ENCODE results near the gene ZNF22.

ZNF22 gene

DNA sequence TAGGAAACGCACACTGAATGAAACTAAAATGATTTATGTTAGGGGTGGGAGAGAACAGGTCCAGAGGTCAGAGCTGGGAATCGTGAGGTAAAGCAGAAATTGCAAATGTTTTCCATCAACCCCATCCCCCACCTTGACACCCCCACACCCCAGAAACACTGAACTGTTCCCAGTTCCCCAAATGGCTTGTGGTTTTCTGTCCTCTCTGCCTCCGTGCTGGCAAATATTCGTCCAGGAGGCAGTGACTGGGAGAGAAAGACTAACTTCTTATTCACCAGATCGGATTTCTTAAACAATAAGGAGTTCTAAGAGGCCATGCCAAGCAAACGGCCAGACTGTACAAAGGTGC, 41.9 kb upstream of the ZNF22 start:
- Histone ChIP-seq H3K4me3 (ENCODE audit: insufficient read depth, low read depth, low read length) (peak overlapping the region; percentile 80), H3K27me3 (ENCODE audit: control insufficient read depth, insufficient read depth, low read length, poor library complexity, severe bottlenecking) (peaks cover 9% of the 10 kb centered on the region), H3K27ac (ENCODE audit: insufficient read depth, low read depth, low read length, poor library complexity, severe bottlenecking) (peak overlapping the region; percentile 69), H3K36me3 (ENCODE audit: control insufficient read depth, insufficient read depth, low read length) (no peaks in the 10 kb centered on the region), H3K4me1 (ENCODE audit: control insufficient read depth, insufficient read depth, low read length) (peaks cover 32% of the 10 kb centered on the region), H3K9me3 (ENCODE audit: control insufficient read depth, low read length) (no peaks in the 10 kb centered on the region)
- WGBS, 2 experiments, result 14 to 25% methylated on average over 5 to 6 of the region's 6 CpGs

DNA sequence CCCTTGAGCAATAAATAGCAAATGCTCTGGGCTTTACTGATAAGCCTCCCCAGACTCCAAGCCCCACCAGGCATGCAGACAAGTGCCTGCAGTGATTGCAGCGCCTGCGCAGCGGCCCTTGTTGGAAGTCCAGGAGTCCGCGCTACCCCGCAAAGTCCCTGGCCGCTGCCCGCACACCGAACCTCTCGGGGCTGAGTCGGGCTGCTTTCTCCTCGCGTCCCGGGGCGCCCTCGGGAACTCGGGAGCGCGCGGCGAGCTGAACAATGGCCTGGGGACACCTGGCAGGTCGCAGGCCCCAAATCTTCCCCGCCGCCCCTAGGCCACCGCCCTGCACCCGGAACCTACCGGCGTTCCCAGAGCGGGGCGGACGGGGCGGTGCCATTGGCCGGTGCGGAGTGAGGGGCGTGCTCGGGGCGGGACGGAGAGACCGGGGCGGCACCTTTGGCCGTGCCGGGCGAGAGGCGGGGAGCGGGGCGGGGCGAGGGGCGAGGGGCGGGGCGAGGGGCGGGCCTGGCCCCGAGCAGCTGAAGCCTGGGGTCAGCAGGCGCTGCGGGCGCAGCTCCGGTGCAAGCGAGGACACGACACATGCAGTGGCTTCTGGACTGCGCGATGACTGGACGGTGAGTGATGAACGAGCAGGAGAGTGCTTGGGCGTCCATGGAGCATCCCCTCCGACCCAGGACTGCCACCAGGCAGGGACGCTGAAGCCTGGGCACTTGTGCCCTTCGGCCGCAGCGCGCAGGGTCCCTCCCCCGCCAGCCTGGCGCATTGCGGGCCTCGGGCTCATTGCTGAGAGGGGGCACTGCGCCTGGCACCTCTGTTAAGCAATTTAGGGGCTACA, 41.3 kb upstream of the ZNF22 start, which contains the start of gene RASSF4:
Gene RASSF4 (plus strand): TSS at position 556 of the 841 bp plus-strand sequence. CDS start 10,401 bp downstream, outside the sequence.
- Histone ChIP-seq H3K4me3 (ENCODE audit: insufficient read depth, low read depth, low read length) (peak within 1 kb of the TSS; percentile 80), H3K4me1 (ENCODE audit: control insufficient read depth, insufficient read depth, low read length) (peaks cover 38% of the 10 kb centered on the region), H3K9me3 (ENCODE audit: control insufficient read depth, low read length) (no peaks in the 10 kb centered on the region), H3K36me3 (ENCODE audit: control insufficient read depth, insufficient read depth, low read length) (no peaks in the 10 kb centered on the region), H3K27ac (ENCODE audit: insufficient read depth, low read depth, low read length, poor library complexity, severe bottlenecking) (peak within 1 kb of the TSS; percentile 69), H3K27me3 (ENCODE audit: control insufficient read depth, insufficient read depth, low read length, poor library complexity, severe bottlenecking) (peaks cover 9% of the 10 kb centered on the region)
- 2% methylated on average over 74 of the region's 74 CpGs for WGBS, 2 experiments

DNA sequence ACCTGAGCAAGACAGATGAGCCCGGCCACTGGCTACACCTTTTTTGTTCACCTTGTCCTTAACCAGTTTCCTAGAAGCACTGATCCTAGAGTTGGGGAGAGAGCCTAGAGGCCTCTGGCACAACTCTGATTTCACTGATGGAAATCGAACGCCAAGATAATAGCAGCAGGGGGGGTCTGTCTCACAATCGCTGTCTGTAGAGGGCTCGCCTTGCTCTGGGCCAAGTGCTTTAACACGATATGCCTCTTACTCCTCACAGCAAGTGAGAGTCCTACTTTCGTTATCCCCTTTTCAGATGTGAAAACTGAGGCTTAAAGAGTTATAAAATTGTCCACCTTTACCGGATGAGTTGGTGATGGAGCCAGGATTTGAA, 40.6 kb upstream of the ZNF22 start:
- no peaks in the 10 kb centered on the region for H3K9me3 ChIP-seq (ENCODE audit: control insufficient read depth, low read length)
- WGBS, 2 experiments, result 36 to 45% methylated on average over 8 of the region's 8 CpGs
- no peak overlapping the region for H3K27ac ChIP-seq (ENCODE audit: insufficient read depth, low read depth, low read length, poor library complexity, severe bottlenecking)
- H3K27me3 ChIP-seq (ENCODE audit: control insufficient read depth, insufficient read depth, low read length, poor library complexity, severe bottlenecking), result peaks cover 9% of the 10 kb centered on the region
- H3K36me3 ChIP-seq (ENCODE audit: control insufficient read depth, insufficient read depth, low read length), result no peaks in the 10 kb centered on the region
- H3K4me1 ChIP-seq (ENCODE audit: control insufficient read depth, insufficient read depth, low read length), result peaks cover 44% of the 10 kb centered on the region
- peak overlapping the region; percentile 80 for H3K4me3 ChIP-seq (ENCODE audit: insufficient read depth, low read depth, low read length)

DNA sequence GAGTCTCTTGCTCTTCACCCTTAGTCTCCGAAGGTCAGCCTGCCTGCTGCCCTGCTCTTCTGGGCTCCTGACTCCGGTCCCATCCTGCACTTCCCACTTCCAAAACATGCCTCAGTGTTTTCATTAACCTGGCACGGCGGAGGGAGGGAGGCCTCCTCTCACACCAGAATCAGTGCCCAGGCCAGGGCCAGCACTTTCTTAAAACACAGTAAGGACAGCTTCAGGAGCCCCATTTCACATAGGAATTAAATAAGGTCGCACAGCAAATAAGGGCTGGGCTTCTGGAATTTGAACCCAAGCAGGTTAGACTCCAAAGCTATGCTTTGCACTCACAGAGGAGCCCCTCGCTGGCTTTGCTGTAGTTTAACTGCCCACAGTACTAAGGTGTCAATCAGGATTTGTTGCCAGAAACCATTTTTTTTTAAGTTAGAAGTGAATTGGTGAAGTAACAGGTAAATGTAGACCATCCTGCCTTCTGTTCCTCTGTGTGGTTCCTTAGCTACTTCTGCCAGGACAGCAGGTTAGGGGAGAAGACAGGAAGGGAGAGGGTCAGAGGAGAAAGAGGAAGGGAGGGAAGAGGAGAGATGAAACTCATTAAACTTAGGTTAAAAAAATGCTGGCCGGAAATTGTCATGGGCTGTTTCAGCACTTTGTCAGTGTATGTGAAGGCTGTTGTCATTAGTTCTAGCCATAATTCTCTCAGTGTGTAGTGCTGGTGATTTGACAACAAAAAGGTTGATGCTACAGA, 40.1 kb upstream of the ZNF22 start:
- H3K4me1 ChIP-seq (ENCODE audit: control insufficient read depth, insufficient read depth, low read length), result peaks cover 50% of the 10 kb centered on the region
- H3K27me3 ChIP-seq (ENCODE audit: control insufficient read depth, insufficient read depth, low read length, poor library complexity, severe bottlenecking), result peaks cover 9% of the 10 kb centered on the region
- H3K27ac ChIP-seq (ENCODE audit: insufficient read depth, low read depth, low read length, poor library complexity, severe bottlenecking), result no peak overlapping the region
- no peaks in the 10 kb centered on the region for H3K9me3 ChIP-seq (ENCODE audit: control insufficient read depth, low read length)
- no peak overlapping the region for H3K4me3 ChIP-seq (ENCODE audit: insufficient read depth, low read depth, low read length)
- H3K36me3 ChIP-seq (ENCODE audit: control insufficient read depth, insufficient read depth, low read length), result no peaks in the 10 kb centered on the region
- WGBS, 2 experiments, result 79 to 83% methylated on average over 7 of the region's 7 CpGs

DNA sequence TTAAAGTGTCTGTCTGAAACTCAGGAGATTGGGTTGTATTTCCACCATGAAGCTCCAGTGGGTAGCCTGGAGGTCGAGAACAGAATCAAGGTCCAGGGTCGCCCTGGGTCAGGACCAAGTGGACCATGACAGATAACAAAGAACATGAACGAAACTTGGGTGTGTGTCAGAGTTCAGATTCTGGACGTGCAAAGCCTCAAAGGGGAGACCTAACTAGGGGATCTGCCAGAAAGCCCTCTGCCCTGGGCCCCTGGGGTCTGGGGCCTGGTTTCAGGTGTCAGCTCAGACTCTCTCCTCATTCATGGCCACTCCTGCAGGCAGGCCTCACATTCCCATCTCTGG, 39.5 kb upstream of the ZNF22 start:
- Histone ChIP-seq H3K9me3 (ENCODE audit: control insufficient read depth, low read length) (no peaks in the 10 kb centered on the region), H3K4me3 (ENCODE audit: insufficient read depth, low read depth, low read length) (no peak overlapping the region), H3K4me1 (ENCODE audit: control insufficient read depth, insufficient read depth, low read length) (peaks cover 55% of the 10 kb centered on the region), H3K36me3 (ENCODE audit: control insufficient read depth, insufficient read depth, low read length) (no peaks in the 10 kb centered on the region), H3K27ac (ENCODE audit: insufficient read depth, low read depth, low read length, poor library complexity, severe bottlenecking) (no peak overlapping the region), H3K27me3 (ENCODE audit: control insufficient read depth, insufficient read depth, low read length, poor library complexity, severe bottlenecking) (peaks cover 9% of the 10 kb centered on the region)
- WGBS, 2 experiments, result 74 to 79% methylated on average over 4 of the region's 4 CpGs

DNA sequence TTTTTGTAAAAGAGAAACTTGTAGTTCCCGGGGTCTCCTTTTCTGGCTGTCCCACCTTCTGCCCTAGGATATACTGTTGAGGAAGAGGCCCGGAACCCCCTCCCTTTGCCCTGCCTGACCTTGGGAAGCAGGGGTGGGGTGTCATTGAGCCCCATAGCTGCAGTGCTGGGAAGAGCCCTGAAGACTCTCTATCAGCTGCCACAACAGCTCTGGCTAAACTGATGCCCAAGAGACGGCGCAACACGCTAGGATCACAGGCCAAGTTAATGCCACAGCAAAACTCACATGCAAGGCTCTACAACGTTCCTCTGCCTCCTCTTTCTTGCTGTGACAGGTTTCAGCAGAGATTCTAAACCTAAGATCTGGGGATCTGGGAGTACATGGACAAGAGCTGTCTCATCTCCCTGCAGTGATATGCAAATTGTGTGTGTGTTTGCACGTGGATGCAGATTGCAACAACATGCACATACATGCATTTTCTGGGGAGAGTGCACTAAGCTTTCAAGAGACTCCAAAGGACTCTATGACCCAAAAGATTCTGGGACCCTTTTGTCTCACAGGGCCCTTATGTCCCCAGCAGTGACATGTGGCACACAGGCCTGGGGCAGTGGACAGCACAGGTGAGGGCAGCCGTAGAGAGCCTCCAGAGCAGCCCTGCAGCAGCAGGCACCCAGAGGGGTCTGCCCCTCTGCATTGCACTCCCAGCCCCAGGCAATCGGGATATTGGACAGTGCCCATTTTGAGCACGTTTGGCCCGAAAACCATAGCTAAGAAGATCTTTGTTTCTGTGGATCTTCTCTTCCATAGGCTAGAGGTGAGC, 38.6 kb upstream of the ZNF22 start:
- H3K4me1 ChIP-seq (ENCODE audit: control insufficient read depth, insufficient read depth, low read length), result peaks cover 55% of the 10 kb centered on the region

DNA sequence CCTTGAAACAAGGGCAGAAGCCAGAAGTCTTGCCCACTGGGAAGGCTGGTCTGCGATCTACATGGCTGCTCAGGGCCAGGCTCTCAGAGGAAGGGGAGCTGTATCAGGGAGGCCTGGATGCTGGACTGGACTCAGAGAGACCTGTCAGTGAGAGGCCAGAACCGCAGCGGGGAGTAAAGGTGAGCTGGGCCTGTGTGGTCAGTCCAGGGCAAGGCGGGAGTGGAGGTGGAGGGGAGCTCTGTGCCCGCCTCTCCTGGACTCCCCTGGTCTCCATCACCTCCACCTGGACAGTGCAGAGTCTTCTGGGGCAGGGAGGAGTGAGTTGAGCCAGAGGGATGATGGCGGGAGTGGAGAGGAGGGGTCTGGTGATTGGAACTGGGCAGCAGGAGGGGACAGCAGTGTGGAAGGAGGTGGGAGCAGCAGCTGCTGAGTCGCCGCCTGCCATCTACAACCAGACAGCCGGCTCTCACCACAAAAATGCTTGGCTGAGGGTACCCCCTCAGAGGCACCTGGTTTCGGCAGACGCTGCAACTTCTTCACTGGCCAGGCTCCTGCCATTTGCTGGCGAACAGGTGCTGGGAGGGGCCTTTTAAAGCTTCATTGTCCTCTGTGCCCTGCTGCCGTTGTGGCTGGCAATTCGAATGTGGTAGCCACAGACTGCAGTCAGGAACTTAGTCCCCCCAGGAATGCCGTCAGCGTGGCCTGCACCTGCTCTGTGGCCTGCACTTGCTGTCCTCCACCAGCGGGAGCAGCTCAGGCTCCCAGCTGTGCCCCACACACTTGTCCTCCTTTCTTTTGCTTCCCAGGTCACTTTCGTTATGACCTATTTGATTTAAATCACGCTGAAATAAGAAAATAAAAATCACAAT, 37.6 kb upstream of the ZNF22 start:
- H3K4me3 ChIP-seq (ENCODE audit: insufficient read depth, low read depth, low read length), result no peak overlapping the region
- peak overlapping the region; percentile 99 for H3K27ac ChIP-seq (ENCODE audit: insufficient read depth, low read depth, low read length, poor library complexity, severe bottlenecking)
- H3K27me3 ChIP-seq (ENCODE audit: control insufficient read depth, insufficient read depth, low read length, poor library complexity, severe bottlenecking), result peaks cover 9% of the 10 kb centered on the region
- 65% methylated on average over 19 of the region's 19 CpGs for WGBS, 2 experiments
- H3K9me3 ChIP-seq (ENCODE audit: control insufficient read depth, low read length), result no peaks in the 10 kb centered on the region
- peaks cover 55% of the 10 kb centered on the region for H3K4me1 ChIP-seq (ENCODE audit: control insufficient read depth, insufficient read depth, low read length)
- no peaks in the 10 kb centered on the region for H3K36me3 ChIP-seq (ENCODE audit: control insufficient read depth, insufficient read depth, low read length)

More for the DNA sequence above, 38.6 kb upstream of the ZNF22 start:
- H3K36me3 ChIP-seq (ENCODE audit: control insufficient read depth, insufficient read depth, low read length), result no peaks in the 10 kb centered on the region
- peaks cover 9% of the 10 kb centered on the region for H3K27me3 ChIP-seq (ENCODE audit: control insufficient read depth, insufficient read depth, low read length, poor library complexity, severe bottlenecking)
- no peaks in the 10 kb centered on the region for H3K9me3 ChIP-seq (ENCODE audit: control insufficient read depth, low read length)
- H3K4me3 ChIP-seq (ENCODE audit: insufficient read depth, low read depth, low read length), result no peak overlapping the region
- H3K27ac ChIP-seq (ENCODE audit: insufficient read depth, low read depth, low read length, poor library complexity, severe bottlenecking), result no peak overlapping the region
- WGBS, 2 experiments, result 88 to 89% methylated on average over 11 of the region's 11 CpGs

DNA sequence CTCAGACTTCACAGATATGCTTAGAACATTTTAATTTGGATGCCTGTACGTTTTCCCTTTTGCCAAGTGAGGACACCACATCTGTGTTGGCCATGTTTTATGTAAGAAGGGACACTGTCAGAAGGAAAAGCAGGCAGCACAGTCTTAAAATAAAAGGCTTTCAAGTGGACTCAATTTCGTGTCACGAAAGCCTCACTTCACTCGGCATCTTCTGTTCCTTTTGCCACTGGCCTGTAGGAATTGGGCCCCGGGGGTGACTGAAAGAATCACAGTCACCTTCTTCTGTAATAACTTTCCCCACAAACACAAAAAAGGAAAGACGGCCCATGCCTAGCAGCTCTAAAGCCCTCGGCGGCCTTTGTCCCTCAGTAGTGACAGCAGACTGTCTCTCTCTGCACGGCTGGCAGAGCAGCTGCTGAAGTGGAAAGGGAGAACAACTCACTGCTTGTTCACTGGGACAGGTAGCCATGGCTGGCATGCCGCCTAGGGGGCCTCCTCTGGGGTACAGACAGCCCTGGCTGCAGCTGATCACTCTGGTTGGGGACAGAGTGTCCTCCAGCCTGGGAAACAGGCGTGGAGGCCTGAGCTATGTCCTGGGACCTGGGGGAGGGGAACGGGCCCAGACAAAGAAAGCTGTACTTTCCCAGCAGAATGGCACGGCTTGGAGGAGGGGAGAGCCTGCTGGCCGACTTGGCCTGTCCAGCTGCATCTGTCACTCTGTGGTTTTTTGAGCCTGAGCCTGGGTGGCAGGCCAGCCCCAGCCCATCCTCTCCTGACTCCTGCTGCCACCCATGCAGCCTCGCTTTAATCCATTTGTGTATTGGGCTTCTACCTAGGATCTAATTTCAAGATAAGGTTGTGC, 36.7 kb upstream of the ZNF22 start:
- peaks cover 9% of the 10 kb centered on the region for H3K27me3 ChIP-seq (ENCODE audit: control insufficient read depth, insufficient read depth, low read length, poor library complexity, severe bottlenecking)

DNA sequence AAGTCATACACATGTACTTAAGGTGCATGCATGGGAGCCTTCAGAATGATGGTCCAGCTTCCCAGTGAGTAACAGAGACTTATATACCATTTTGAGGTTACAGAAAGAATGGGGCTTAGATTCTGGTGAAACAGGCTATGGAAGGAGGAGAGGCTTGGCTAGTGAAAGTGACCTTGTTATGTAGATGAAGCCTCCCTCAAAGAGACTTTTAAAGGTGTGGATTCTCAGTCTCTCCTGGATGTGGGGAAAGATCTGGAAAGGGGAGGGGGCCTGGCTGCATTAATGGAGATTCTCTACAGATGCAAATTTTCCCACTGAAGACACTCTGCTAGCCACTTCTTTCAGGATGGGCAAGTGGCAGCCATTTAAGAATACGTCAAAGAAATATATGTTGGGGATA, 35.6 kb upstream of the ZNF22 start:
- H3K4me3 ChIP-seq (ENCODE audit: insufficient read depth, low read depth, low read length), result no peak overlapping the region
- H3K4me1 ChIP-seq (ENCODE audit: control insufficient read depth, insufficient read depth, low read length), result peaks cover 50% of the 10 kb centered on the region
- no peak overlapping the region for H3K27ac ChIP-seq (ENCODE audit: insufficient read depth, low read depth, low read length, poor library complexity, severe bottlenecking)
- H3K9me3 ChIP-seq (ENCODE audit: control insufficient read depth, low read length), result no peaks in the 10 kb centered on the region
- H3K36me3 ChIP-seq (ENCODE audit: control insufficient read depth, insufficient read depth, low read length), result no peaks in the 10 kb centered on the region
- peaks cover 6% of the 10 kb centered on the region for H3K27me3 ChIP-seq (ENCODE audit: control insufficient read depth, insufficient read depth, low read length, poor library complexity, severe bottlenecking)
- WGBS, 2 experiments, result 83 to 93% methylated on average over 1 of the region's 1 CpG

More for the DNA sequence above, 36.7 kb upstream of the ZNF22 start:
- Histone ChIP-seq H3K4me3 (ENCODE audit: insufficient read depth, low read depth, low read length) (peak overlapping the region; percentile 4), H3K9me3 (ENCODE audit: control insufficient read depth, low read length) (no peaks in the 10 kb centered on the region), H3K4me1 (ENCODE audit: control insufficient read depth, insufficient read depth, low read length) (peaks cover 55% of the 10 kb centered on the region), H3K27ac (ENCODE audit: insufficient read depth, low read depth, low read length, poor library complexity, severe bottlenecking) (peak overlapping the region; percentile 99), H3K36me3 (ENCODE audit: control insufficient read depth, insufficient read depth, low read length) (no peaks in the 10 kb centered on the region)
- WGBS, 2 experiments, result 35 to 39% methylated on average over 15 of the region's 15 CpGs

All from ectodermal cell (in vitro differentiated cells).